Epithelial cell of esophagus (primary cell): Measurements from ENCODE around the gene CALR.

ENCODE experiments used
- DNase-seq: peaks from one replicate; pipeline ENCODE4 v3.0.0; 2010; ENCODE audit warnings: low read depth
- H3K4me3 ChIP-seq: 2 replicates; pipeline ENCODE4 v1.5.1; 2011; ENCODE audit warnings: mild to moderate bottlenecking, low read length, control low read depth
- CTCF ChIP-seq: IDR thresholded peaks from 2 replicates; pipeline ENCODE4 v1.5.1; 2011; ENCODE audit warnings: low read depth, mild to moderate bottlenecking, low read length, control low read depth, inconsistent platforms; ENCODE audit not compliant: insufficient read depth; ENCODE audit errors: missing control alignments

CALR gene

GRCh38 chr19:12935071-12935470 lies 3.3 kb upstream of the CALR start:
- H3K4me3 ChIP-seq = no peak overlapping the region
- TF ChIP-seq CTCF = no peak
- no peak for DNase-seq

GRCh38 chr19:12936582-12936981 lies 1.8 kb upstream of the CALR start:
- H3K4me3 ChIP-seq = no peak overlapping the region

GRCh38 chr19:12937093-12937926 lies 1.1 kb upstream of the CALR start:
- H3K4me3 ChIP-seq = peak overlapping the region; percentile 99
- no peak for TF ChIP-seq CTCF
- DNase-seq = no peak

More at GRCh38 chr19:12936582-12936981, 1.8 kb upstream of the CALR start:
- no peak for DNase-seq
- TF ChIP-seq CTCF = no peak

GRCh38 chr19:12938779-12939601 lies 581 bp downstream of the CALR start:
- peak; percentile 50 for DNase-seq
- H3K4me3 ChIP-seq = peak overlapping the region; percentile 99
- peak; percentile 35 for TF ChIP-seq CTCF

GRCh38 chr19:12939975-12940423 lies 1.6 kb downstream of the CALR start:
- TF ChIP-seq CTCF = no peak
- peak overlapping the region; percentile 99 for H3K4me3 ChIP-seq
- no peak for DNase-seq

GRCh38 chr19:12940897-12941296 lies 2.5 kb downstream of the CALR start:
- no peak for DNase-seq
- TF ChIP-seq CTCF = no peak
- H3K4me3 ChIP-seq = peak overlapping the region; percentile 99
